ENCODE measurements around the gene NMNAT1.

GRCh38 chr1:9905010-9905409, 38.3 kb upstream of the NMNAT1 start:
- TF ChIP-seq CTCF (IDR thresholded peaks at IDR 0.05) (no peak), POLR2A (IDR thresholded peaks at IDR 0.05) (no peak)

All from right lobe of liver (tissue), 4 donors.